Gastroesophageal sphincter (tissue), 4 donors: ENCODE data around the gene TESK2. TPM values are rescaled to one million over a fixed set of nuclear protein-coding genes. Genes with fewer than 3 reads are reported as not detected.
"Not testable (repeated sequence)": the region's sequence is repeated elsewhere in the genome, so short reads cannot be mapped to it uniquely, and the experiment has no call there.

ENCODE experiments used
- ATAC-seq: fragments of 150-250 bp; one replicate; pipeline ENCODE4 v1.9.1; 2016; ENCODE audit warnings: mild to moderate bottlenecking, moderate library complexity
- H3K27ac ChIP-seq, 4 donors: fragments of 200-600 bp; sonication (generic) in 3 of 4; 1 replicate in 3 of 4; 2 replicates in 1 of 4; pipeline ENCODE4 v1.5.1; 2016 to 2019
- H3K27me3 ChIP-seq: fragments of 200-600 bp; sonication (generic); one replicate; pipeline ENCODE4 v1.5.1; 2019
- H3K36me3 ChIP-seq, 2 donors: fragments of 200-600 bp; sonication (generic); one replicate each; pipeline ENCODE4 v1.5.1; 2019; ENCODE audit warnings: control low read depth in 1 of 2
- H3K4me1 ChIP-seq, 3 donors: fragments of 200-600 bp; sonication (generic); 1 replicate in 2 of 3; 2 replicates in 1 of 3; pipeline ENCODE4 v1.5.1; 2016 to 2019; ENCODE audit warnings: control low read depth in 2 of 3
- H3K4me3 ChIP-seq, 2 donors: fragments of 200-600 bp; sonication (generic); one replicate each; pipeline ENCODE4 v1.5.1; 2019; ENCODE audit warnings: mild to moderate bottlenecking in 1 of 2, moderate library complexity in 1 of 2
- H3K9me3 ChIP-seq, 3 donors: fragments of 200-600 bp; sonication (generic); one replicate each; pipeline ENCODE4 v1.5.1; 2017 to 2019; ENCODE audit warnings: control low read depth in 2 of 3
- EP300 ChIP-seq: sonication (generic); formaldehyde crosslinking; IDR thresholded peaks from one replicate; pipeline ENCODE4 v1.6.1; 2017; ENCODE audit warnings: antibody characterized with exemption, mild to moderate bottlenecking
- POLR2A ChIP-seq, 2 donors: fragments of 450-650 bp; IDR thresholded peaks; one replicate each; pipeline ENCODE4 v1.6.1; 2017; ENCODE audit warnings: antibody characterized with exemption in 2 of 2, mild to moderate bottlenecking in 2 of 2, moderate library complexity in 1 of 2
- POLR2AphosphoS5 ChIP-seq: sonication (generic); formaldehyde crosslinking; IDR thresholded peaks from one replicate; pipeline ENCODE4 v1.6.1; 2017; ENCODE audit warnings: antibody characterized with exemption
- WGBS, 2 donors: methylation state at CpG; one replicate each; pipeline ENCODE4 v1.1.5; 2018; ENCODE audit warnings: low coverage in 1 of 2; 5-methylcytosine and 5-hydroxymethylcytosine counted together
- total RNA-seq, 4 donors: library from RNA; depleted of rRNA; stranded (reverse); fragments of >200 nt; gene quantifications; one replicate each; pipeline ENCODE4 v1.1.0, GENCODE V29; 2016
- TF ChIP-seq, protein P1 (sequence below), 4 experiments: fragments of 200-600 bp in 2 of 4; fragments of 450-650 bp in 2 of 4; sonication (generic) in 1 of 4; IDR thresholded peaks; one replicate each; pipeline ENCODE4 v1.5.1; 2017 to 2019; ENCODE audit warnings: antibody characterized with exemption in 4 of 4, mild to moderate bottlenecking in 2 of 4, moderate library complexity in 2 of 4

TESK2 gene
- total RNA-seq, 4 donors from 2014 or later: 3.9 to 8.6 (median 4.8) TPM

DNA sequence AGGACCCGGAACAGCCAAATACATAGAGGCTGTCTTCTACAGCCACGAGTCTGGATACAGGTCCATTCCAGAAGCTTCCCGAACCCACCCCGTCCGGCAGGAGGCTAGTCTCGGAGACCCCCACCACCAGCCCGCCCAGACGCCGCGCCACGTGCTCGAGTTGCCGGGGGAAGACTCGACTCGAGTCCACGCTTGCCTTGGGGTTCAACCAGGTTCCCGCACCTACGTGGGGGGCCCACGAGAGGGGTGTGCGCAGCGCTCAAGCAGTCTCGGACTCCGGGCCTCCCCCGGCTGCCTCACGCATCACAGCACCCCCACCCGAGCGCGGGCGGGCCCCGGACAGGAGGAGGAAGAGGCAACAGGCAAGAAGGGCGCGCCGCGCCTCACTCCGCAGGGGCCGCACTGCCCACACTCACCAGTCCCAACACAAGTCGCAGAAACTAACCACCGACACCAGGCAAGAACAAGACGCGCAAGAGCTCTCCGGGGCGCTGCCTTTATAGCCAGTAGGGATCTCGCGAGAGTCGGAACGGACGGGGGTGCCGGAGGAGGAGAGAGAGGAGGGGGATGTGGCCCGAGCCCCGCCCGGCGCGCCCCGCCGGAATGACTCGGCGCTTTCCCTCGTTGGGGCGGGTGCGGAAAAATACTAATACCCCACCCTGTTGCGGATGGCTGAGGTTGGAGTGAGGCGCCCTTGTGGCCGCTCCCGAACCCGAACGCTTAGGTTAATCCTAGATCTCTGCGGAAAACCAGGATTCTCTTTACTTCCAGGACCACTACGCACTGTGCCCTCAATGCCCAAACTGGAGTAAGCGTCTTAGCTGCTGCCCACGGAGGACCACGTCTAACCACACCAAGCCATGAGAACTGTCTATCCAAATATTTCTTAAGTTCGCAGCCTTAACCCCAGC, 30.7 kb upstream of the TESK2 start, which contains the start of gene PRDX1:
PRDX1 (minus strand) TSS at position 472 of the 911 bp plus-strand sequence. CDS start 2,841 bp downstream, outside the sequence.
- Histone ChIP-seq H3K4me3 (peak within 1 kb of the TSS; percentile 59 to 98), H3K4me1 (peaks cover 3 to 44% (median 6%) of the 10 kb centered on the region in 3 donors), H3K27ac (peak within 1 kb of the TSS; percentile 75 to 98 (median 96)), H3K9me3 (no peaks in the 10 kb centered on the region), H3K27me3 (no peaks in the 10 kb centered on the region), H3K36me3 (peaks cover 0 to 19% of the 10 kb centered on the region in 2 donors)
- peak; percentile 96 for ATAC-seq
- 0% methylated on average over 3 to 39 of the region's 72 CpGs for WGBS, 2 donors
- TF ChIP-seq, protein P1, sequence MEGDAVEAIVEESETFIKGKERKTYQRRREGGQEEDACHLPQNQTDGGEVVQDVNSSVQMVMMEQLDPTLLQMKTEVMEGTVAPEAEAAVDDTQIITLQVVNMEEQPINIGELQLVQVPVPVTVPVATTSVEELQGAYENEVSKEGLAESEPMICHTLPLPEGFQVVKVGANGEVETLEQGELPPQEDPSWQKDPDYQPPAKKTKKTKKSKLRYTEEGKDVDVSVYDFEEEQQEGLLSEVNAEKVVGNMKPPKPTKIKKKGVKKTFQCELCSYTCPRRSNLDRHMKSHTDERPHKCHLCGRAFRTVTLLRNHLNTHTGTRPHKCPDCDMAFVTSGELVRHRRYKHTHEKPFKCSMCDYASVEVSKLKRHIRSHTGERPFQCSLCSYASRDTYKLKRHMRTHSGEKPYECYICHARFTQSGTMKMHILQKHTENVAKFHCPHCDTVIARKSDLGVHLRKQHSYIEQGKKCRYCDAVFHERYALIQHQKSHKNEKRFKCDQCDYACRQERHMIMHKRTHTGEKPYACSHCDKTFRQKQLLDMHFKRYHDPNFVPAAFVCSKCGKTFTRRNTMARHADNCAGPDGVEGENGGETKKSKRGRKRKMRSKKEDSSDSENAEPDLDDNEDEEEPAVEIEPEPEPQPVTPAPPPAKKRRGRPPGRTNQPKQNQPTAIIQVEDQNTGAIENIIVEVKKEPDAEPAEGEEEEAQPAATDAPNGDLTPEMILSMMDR (IDR thresholded peaks at IDR 0.05): peak in 2 of 4 experiments; percentile 34 to 45
- TF ChIP-seq POLR2A (IDR thresholded peaks at IDR 0.05) (peak; percentile 99 to 100), EP300 (no peak), POLR2AphosphoS5 (peak; percentile 100)

DNA sequence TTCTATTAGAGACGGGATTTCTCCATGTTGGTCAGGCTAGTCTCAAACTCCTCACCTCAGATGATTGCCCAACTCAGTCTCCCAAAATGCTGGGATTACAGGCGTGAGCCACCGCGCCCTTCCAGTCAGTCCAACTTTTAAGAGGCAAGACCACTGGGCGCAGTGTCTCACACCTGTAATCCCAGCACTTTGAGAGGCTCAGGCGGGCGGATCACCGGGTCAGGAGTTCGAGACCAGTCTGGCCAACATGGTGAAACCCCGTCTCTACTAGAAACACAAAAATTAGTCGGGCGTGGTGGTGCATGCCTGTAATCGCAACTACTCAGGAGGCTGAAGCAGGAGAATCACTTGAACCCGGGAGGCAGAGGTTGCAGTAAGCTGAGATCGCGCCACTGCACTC, 28.8 kb upstream of the TESK2 start:
- H3K4me1 ChIP-seq: peaks cover 3 to 55% (median 6%) of the 10 kb centered on the region in 3 donors
- peak overlapping the region in 1 of 2 donors; percentile 98 for H3K4me3 ChIP-seq
- not testable (repeated sequence) for ATAC-seq, H3K9me3 ChIP-seq, H3K27me3 ChIP-seq
- peak overlapping the region in 1 of 4 donors; percentile 27 for H3K27ac ChIP-seq
- WGBS, 2 donors: 73 to 100% methylated on average over 1 to 6 of the region's 16 CpGs
- peaks cover 4 to 37% of the 10 kb centered on the region in 2 donors for H3K36me3 ChIP-seq

DNA sequence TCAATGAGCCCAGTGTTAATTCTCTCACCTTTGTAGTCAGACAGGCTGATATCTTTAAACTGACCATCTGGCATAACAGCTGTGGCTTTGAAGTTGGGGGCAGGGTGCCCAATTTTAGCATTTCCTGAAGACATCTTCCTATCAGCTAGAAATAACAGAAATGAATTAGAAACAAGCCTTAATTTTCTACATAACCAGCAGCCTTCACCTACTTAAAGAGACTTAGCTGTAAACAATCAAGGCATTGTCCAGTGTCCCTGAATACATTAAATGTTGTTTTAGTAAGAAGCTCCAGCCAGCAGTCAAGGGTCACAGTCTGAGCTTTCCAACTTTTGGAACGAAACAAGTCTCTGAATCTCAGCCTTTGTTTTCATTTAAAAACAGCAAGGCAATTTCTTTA, 27.9 kb upstream of the TESK2 start:
- no peaks in the 10 kb centered on the region for H3K27me3 ChIP-seq
- peak overlapping the region in 2 of 4 donors; percentile 7 to 27 for H3K27ac ChIP-seq
- peaks cover 6 to 46% of the 10 kb centered on the region in 2 donors for H3K36me3 ChIP-seq
- TF ChIP-seq POLR2A (IDR thresholded peaks at IDR 0.05) (no peak), EP300 (no peak), POLR2AphosphoS5 (no peak)
- TF ChIP-seq, protein P1 (IDR thresholded peaks at IDR 0.05): no peak
- peaks cover 3 to 55% (median 6%) of the 10 kb centered on the region in 3 donors for H3K4me1 ChIP-seq
- peak overlapping the region in 1 of 2 donors; percentile 98 for H3K4me3 ChIP-seq
- no peak for ATAC-seq
- 0% methylated on average over 1 of the region's 1 CpG for WGBS, 2 donors
- H3K9me3 ChIP-seq: no peaks in the 10 kb centered on the region

GRCh38 chr1:45518366-45518765, 27.4 kb upstream of the TESK2 start:
- H3K36me3 ChIP-seq: peaks cover 6 to 51% of the 10 kb centered on the region in 2 donors

GRCh38 chr1:45516465-45516864, 25.5 kb upstream of the TESK2 start:
- Histone ChIP-seq H3K4me3 (no peak overlapping the region), H3K9me3 (no peaks in the 10 kb centered on the region), H3K27ac (peak overlapping the region in 2 of 4 donors; percentile 8 to 35), H3K36me3 (peaks cover 6 to 70% of the 10 kb centered on the region in 2 donors), H3K4me1 (peaks cover 3 to 45% (median 6%) of the 10 kb centered on the region in 3 donors), H3K27me3 (no peaks in the 10 kb centered on the region)
- no peak for ATAC-seq
- WGBS, 2 donors: 96 to 100% methylated on average over 1 to 3 of the region's 4 CpGs
- TF ChIP-seq, protein P1 (IDR thresholded peaks at IDR 0.05): no peak
- TF ChIP-seq POLR2AphosphoS5 (no peak), EP300 (no peak)

More at GRCh38 chr1:45518366-45518765, 27.4 kb upstream of the TESK2 start:
- WGBS, 2 donors: 95% methylated on average over 2 of the region's 4 CpGs; no CpG with 5 or more reads in 1 of the 2 donors
- peaks cover 3 to 55% (median 6%) of the 10 kb centered on the region in 3 donors for H3K4me1 ChIP-seq
- H3K27me3 ChIP-seq, H3K4me3 ChIP-seq, H3K9me3 ChIP-seq, ATAC-seq: not testable (repeated sequence)
- peak overlapping the region in 1 of 4 donors; percentile 27 for H3K27ac ChIP-seq
